CD8-positive, alpha-beta memory T cell (primary cell): ENCODE data around the gene SPOCK1. TPM values are rescaled to one million over a fixed set of nuclear protein-coding genes. Genes with fewer than 3 reads are reported as not detected.

Source experiments
- CTCF ChIA-PET: fragments of 350-600 bp; sonication (Branson Sonifier 250); formaldehyde crosslinking; loops from one replicate; lab custom pipeline; 2021; ENCODE audit warnings: antibody characterized with exemption; lab: Charles Lee
- POLR2A ChIA-PET: fragments of 350-600 bp; sonication (Branson Sonifier 250); formaldehyde crosslinking; loops from one replicate; lab custom pipeline; 2021; ENCODE audit warnings: antibody characterized with exemption; lab: Charles Lee
- DNase-seq, 5 donors: peaks; one replicate each; pipeline versions ENCODE4 v3.0.0 to v3.0.0-alpha.2; 2020 to 2022; ENCODE audit warnings: mixed read lengths in 1 of 5
- H3K27ac ChIP-seq: one replicate; pipeline ENCODE4 v1.7.0; 2013; ENCODE audit warnings: low read depth, mild to moderate bottlenecking, low read length, moderate library complexity
- H3K27me3 ChIP-seq: 2 replicates; pipeline ENCODE4 v1.7.0; 2013; ENCODE audit warnings: low read length, mild to moderate bottlenecking; ENCODE audit not compliant: insufficient read depth, poor library complexity, severe bottlenecking
- H3K36me3 ChIP-seq: 2 replicates; pipeline ENCODE4 v1.7.0; 2013; ENCODE audit warnings: mild to moderate bottlenecking, low read length, moderate library complexity; ENCODE audit not compliant: insufficient read depth
- H3K4me1 ChIP-seq: 2 replicates; pipeline ENCODE4 v1.7.0; 2013; ENCODE audit warnings: mild to moderate bottlenecking, low read length, moderate library complexity; ENCODE audit not compliant: insufficient read depth
- H3K4me3 ChIP-seq: 2 replicates; pipeline ENCODE4 v1.7.0; 2013; ENCODE audit warnings: mild to moderate bottlenecking, low read length
- H3K9me3 ChIP-seq: 2 replicates; pipeline ENCODE4 v1.7.0; 2013; ENCODE audit warnings: mild to moderate bottlenecking, low read length
- H3K27ac Mint-ChIP-seq, 8 donors: one replicate each; pipeline ENCODE4 v1.8.0; 2020 to 2021; ENCODE audit warnings: mixed read lengths in 8 of 8, mild to moderate bottlenecking in 6 of 8, inconsistent platforms in 3 of 8, moderate library complexity in 3 of 8
- H3K27me3 Mint-ChIP-seq, 2 donors: one replicate each; pipeline ENCODE4 v1.8.0; 2020 to 2021; ENCODE audit warnings: mixed read lengths in 2 of 2, mild to moderate bottlenecking in 1 of 2, moderate library complexity in 1 of 2
- H3K36me3 Mint-ChIP-seq, 3 donors: one replicate each; pipeline ENCODE4 v1.8.0; 2020 to 2021; ENCODE audit warnings: mixed read lengths in 3 of 3, inconsistent platforms in 1 of 3, mild to moderate bottlenecking in 1 of 3
- H3K4me1 Mint-ChIP-seq, 3 donors: one replicate each; pipeline ENCODE4 v1.8.0; 2020 to 2021; ENCODE audit warnings: mixed read lengths in 3 of 3, inconsistent platforms in 1 of 3, mild to moderate bottlenecking in 1 of 3
- H3K4me3 Mint-ChIP-seq, 7 donors: one replicate each; pipeline ENCODE4 v1.8.0; 2020 to 2021; ENCODE audit warnings: mixed read lengths in 7 of 7, mild to moderate bottlenecking in 6 of 7, moderate library complexity in 4 of 7, inconsistent platforms in 2 of 7
- H3K9me3 Mint-ChIP-seq, 5 donors: one replicate each; pipeline ENCODE4 v1.8.0; 2020 to 2022; ENCODE audit warnings: mixed read lengths in 5 of 5, mild to moderate bottlenecking in 3 of 5, moderate library complexity in 2 of 5, inconsistent platforms in 1 of 5
- polyA plus RNA-seq: library from polyadenylated mRNA; unstranded; fragments of 300-500 nt; fragmentation: Illumina TruSeq; gene quantifications from one replicate; pipeline ENCODE4 v1.2.3, GENCODE V29; 2021
- total RNA-seq, 2 experiments: library from RNA; stranded (reverse); gene quantifications; one replicate each; pipeline ENCODE4 v1.2.3, GENCODE V29; 2021

SPOCK1 gene
- total and polyA plus RNA-seq, 3 experiments from 2014 or later = not detected

- Mint-ChIP-seq H3K4me3 (no peak overlapping the region), H3K27me3 (peaks cover 6 to 12% of the 10 kb centered on the region in 2 donors)
- POLR2A ChIA-PET = no interaction called here
Measured at GRCh38 chr5:137212471-137212870, 286.7 kb downstream of the SPOCK1 start.

GRCh38 chr5:137209232-137209809 is 289.8 kb downstream of the SPOCK1 start:
- no peak overlapping the region for H3K4me3 ChIP-seq
- Mint-ChIP-seq H3K27ac (no peak overlapping the region), H3K27me3 (peaks cover 12 to 18% of the 10 kb centered on the region in 2 donors), H3K4me1 (no peaks in the 10 kb centered on the region), H3K9me3 (peaks cover 0 to 3% (median under 1%) of the 10 kb centered on the region in 5 donors), H3K36me3 (no peaks in the 10 kb centered on the region), H3K4me3 (no peak overlapping the region)
- H3K4me1 ChIP-seq = no peaks in the 10 kb centered on the region
- no peaks in the 10 kb centered on the region for H3K9me3 ChIP-seq
- ChIA-PET CTCF (no interaction called here), POLR2A (no interaction called here)
- H3K27me3 ChIP-seq = no peaks in the 10 kb centered on the region
- no peak overlapping the region for H3K27ac ChIP-seq
- DNase-seq = no peak
- no peaks in the 10 kb centered on the region for H3K36me3 ChIP-seq

More at GRCh38 chr5:137212471-137212870, 286.7 kb downstream of the SPOCK1 start:
- H3K27me3 ChIP-seq = no peaks in the 10 kb centered on the region
- Mint-ChIP-seq H3K9me3 (peaks cover 0 to 5% (median 2%) of the 10 kb centered on the region in 5 donors), H3K36me3 (no peaks in the 10 kb centered on the region), H3K27ac (no peak overlapping the region), H3K4me1 (no peaks in the 10 kb centered on the region)
- H3K9me3 ChIP-seq = no peaks in the 10 kb centered on the region
- no peak for DNase-seq
- no peak overlapping the region for H3K4me3 ChIP-seq
- H3K36me3 ChIP-seq = no peaks in the 10 kb centered on the region
- H3K27ac ChIP-seq = no peak overlapping the region
- no peaks in the 10 kb centered on the region for H3K4me1 ChIP-seq
- CTCF ChIA-PET = no interaction called here

GRCh38 chr5:137207023-137207760 is 291.9 kb downstream of the SPOCK1 start:
- no peak overlapping the region for H3K4me3 Mint-ChIP-seq
- no peaks in the 10 kb centered on the region for H3K4me1 Mint-ChIP-seq
- H3K4me3 ChIP-seq = no peak overlapping the region
- no peaks in the 10 kb centered on the region for H3K36me3 ChIP-seq
- no peaks in the 10 kb centered on the region for H3K27me3 ChIP-seq
- H3K4me1 ChIP-seq = no peaks in the 10 kb centered on the region
- DNase-seq = no peak
- no peaks in the 10 kb centered on the region for H3K9me3 ChIP-seq
- peaks cover 0 to 2% (median 0%) of the 10 kb centered on the region in 5 donors for H3K9me3 Mint-ChIP-seq
- ChIA-PET CTCF (no interaction called here), POLR2A (no interaction called here)
- no peak overlapping the region for H3K27ac Mint-ChIP-seq
- peaks cover 9 to 19% of the 10 kb centered on the region in 2 donors for H3K27me3 Mint-ChIP-seq
- H3K27ac ChIP-seq = no peak overlapping the region
- H3K36me3 Mint-ChIP-seq = no peaks in the 10 kb centered on the region

GRCh38 chr5:137206030-137206715 is 293.0 kb downstream of the SPOCK1 start:
- Histone ChIP-seq H3K4me1 (no peaks in the 10 kb centered on the region), H3K36me3 (no peaks in the 10 kb centered on the region), H3K9me3 (no peaks in the 10 kb centered on the region), H3K4me3 (no peak overlapping the region), H3K27ac (no peak overlapping the region), H3K27me3 (no peaks in the 10 kb centered on the region)
- Mint-ChIP-seq H3K27ac (no peak overlapping the region), H3K36me3 (no peaks in the 10 kb centered on the region), H3K9me3 (peaks cover 0 to 2% (median 0%) of the 10 kb centered on the region in 5 donors), H3K27me3 (peaks cover 9 to 19% of the 10 kb centered on the region in 2 donors), H3K4me3 (no peak overlapping the region), H3K4me1 (no peaks in the 10 kb centered on the region)
- DNase-seq = no peak
- ChIA-PET CTCF (no interaction called here), POLR2A (no interaction called here)

GRCh38 chr5:137205231-137206027 is 293.7 kb downstream of the SPOCK1 start:
- CTCF ChIA-PET = no interaction called here
- H3K4me3 Mint-ChIP-seq = no peak overlapping the region

GRCh38 chr5:137203011-137203632 is 296.0 kb downstream of the SPOCK1 start:
- Mint-ChIP-seq H3K36me3 (no peaks in the 10 kb centered on the region), H3K9me3 (peaks cover 0 to 2% (median 0%) of the 10 kb centered on the region in 5 donors), H3K4me3 (no peak overlapping the region), H3K27ac (no peak overlapping the region), H3K4me1 (no peaks in the 10 kb centered on the region), H3K27me3 (peaks cover 14 to 17% of the 10 kb centered on the region in 2 donors)
- H3K4me3 ChIP-seq = no peak overlapping the region
- H3K27ac ChIP-seq = no peak overlapping the region
- no peak for DNase-seq
- CTCF ChIA-PET = no interaction called here
- H3K9me3 ChIP-seq = no peaks in the 10 kb centered on the region
- POLR2A ChIA-PET = no interaction called here
- H3K36me3 ChIP-seq = no peaks in the 10 kb centered on the region
- H3K4me1 ChIP-seq = no peaks in the 10 kb centered on the region
- no peaks in the 10 kb centered on the region for H3K27me3 ChIP-seq

More at GRCh38 chr5:137205231-137206027, 293.7 kb downstream of the SPOCK1 start:
- Mint-ChIP-seq H3K4me1 (no peaks in the 10 kb centered on the region), H3K27me3 (peaks cover 9 to 19% of the 10 kb centered on the region in 2 donors), H3K27ac (no peak overlapping the region), H3K9me3 (peaks cover 0 to 2% (median 0%) of the 10 kb centered on the region in 5 donors), H3K36me3 (no peaks in the 10 kb centered on the region)
- POLR2A ChIA-PET = no interaction called here
- no peak overlapping the region for H3K27ac ChIP-seq
- H3K9me3 ChIP-seq = no peaks in the 10 kb centered on the region
- no peak overlapping the region for H3K4me3 ChIP-seq
- H3K4me1 ChIP-seq = no peaks in the 10 kb centered on the region
- DNase-seq = no peak
- no peaks in the 10 kb centered on the region for H3K27me3 ChIP-seq
- H3K36me3 ChIP-seq = no peaks in the 10 kb centered on the region

- POLR2A ChIA-PET = no interaction called here
- no peak overlapping the region for H3K27ac ChIP-seq
- no peaks in the 10 kb centered on the region for H3K4me1 ChIP-seq
- DNase-seq = no peak
- CTCF ChIA-PET = no interaction called here
- H3K4me3 Mint-ChIP-seq = no peak overlapping the region
- H3K27me3 Mint-ChIP-seq = peaks cover 10 to 13% of the 10 kb centered on the region in 2 donors
- no peaks in the 10 kb centered on the region for H3K36me3 Mint-ChIP-seq
- no peaks in the 10 kb centered on the region for H3K4me1 Mint-ChIP-seq
- H3K36me3 ChIP-seq = no peaks in the 10 kb centered on the region
- H3K4me3 ChIP-seq = no peak overlapping the region
- H3K27me3 ChIP-seq = no peaks in the 10 kb centered on the region
- H3K9me3 ChIP-seq = no peaks in the 10 kb centered on the region
- no peak overlapping the region for H3K27ac Mint-ChIP-seq
- peaks cover 0 to 2% (median 0%) of the 10 kb centered on the region in 5 donors for H3K9me3 Mint-ChIP-seq
Measured at GRCh38 chr5:137201876-137202275, 297.2 kb downstream of the SPOCK1 start.
